ENCODE data around the gene PPP1R15B.

PPP1R15B gene

DNA sequence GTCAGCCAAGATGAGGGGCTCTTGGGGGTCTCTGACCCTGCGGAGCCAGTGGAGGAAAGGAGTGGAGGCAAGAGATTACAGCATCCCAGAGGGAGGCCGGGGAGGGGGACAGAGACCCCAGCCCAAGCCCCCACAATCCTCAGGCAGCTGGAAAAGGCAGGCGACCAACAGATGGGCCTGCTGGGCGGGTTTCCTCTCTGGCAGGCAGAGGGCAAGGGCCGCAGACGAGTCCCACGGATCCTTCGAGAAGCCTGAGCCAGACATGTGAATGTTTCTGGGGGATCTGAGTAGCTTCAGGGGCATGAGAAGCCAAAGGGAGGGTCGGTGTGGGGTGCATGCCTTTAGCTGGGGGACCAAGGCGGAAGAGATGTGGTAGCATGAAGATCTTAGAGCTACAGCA, 49.8 kb downstream of the PPP1R15B start:
- DNase-seq = no peak

DNA sequence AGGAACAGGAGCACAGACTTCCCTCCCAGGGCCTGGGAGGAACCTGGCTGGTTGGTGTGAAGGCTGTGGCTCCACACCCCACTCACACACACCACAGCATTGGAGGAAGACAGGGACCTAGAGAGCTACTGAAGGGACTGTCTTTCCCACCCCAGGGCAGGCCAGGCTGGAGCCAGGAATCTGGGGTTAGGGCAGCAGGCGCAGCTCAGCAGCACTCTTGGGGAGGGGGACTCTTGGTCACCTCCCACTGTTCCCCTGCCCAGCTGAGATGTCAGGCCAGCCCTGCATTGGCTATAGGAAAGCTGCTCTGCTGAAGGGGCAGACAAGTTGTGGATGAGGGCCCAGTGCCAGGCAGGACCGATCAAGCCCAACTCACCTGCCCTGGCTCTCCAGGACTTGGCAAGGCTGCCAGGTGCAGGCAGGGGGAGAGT, 50.3 kb downstream of the PPP1R15B start:
- no peak for DNase-seq

GRCh38 chr1:204360314-204360713, 51.3 kb downstream of the PPP1R15B start:
- DNase-seq = no peak

DNA sequence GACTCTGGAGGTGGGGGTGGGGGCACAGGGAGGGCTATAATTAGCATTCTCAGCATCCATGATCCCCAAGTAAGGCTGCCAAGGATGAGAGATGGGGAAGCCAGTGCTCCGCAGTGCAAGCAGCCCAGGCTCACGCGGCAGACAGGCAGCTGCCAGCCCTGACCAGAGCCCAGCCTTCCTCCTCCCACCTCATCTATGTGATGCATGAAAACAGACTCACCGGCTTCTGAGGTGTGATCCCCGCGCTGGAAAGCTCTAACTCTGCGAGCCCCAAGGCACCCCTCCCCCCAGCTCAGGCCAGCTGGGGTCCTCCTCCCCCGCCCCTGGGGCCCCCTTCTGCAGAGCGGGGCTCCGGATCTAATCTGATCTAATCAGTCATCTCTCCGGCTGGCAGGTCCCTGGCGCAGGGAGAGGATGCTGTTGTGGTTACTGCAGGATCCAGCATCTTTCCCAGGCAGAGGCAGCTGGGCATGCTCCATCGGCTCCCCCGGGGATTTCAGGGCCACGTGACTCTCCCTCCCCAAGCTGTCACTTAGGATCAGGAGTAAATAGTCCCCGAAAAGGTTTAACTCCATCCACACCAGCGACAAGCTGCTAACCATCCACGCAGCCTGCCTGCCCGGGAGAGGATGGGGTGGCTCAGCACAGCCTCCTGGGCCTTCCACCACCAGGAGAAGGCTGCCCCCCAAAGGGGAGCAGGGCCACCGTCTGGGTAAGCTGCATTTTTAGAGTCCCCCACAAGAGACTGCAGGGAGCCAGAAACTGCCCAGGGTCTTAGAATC, 52.0 kb downstream of the PPP1R15B start, which contains the start of gene PLEKHA6:
Gene PLEKHA6 (minus strand): TSS at position 456 of the 782 bp plus-strand sequence. CDS start 86,202 bp downstream, outside the sequence.
- DNase-seq = peak; percentile 99

GRCh38 chr1:204359131-204359473, 52.5 kb downstream of the PPP1R15B start:
- DNase-seq = no peak

GRCh38 chr1:204358605-204359004, 53.0 kb downstream of the PPP1R15B start:
- DNase-seq = peak; percentile 70

GRCh38 chr1:204357551-204358490, 53.8 kb downstream of the PPP1R15B start:
- peak; percentile 69 for DNase-seq

DNA sequence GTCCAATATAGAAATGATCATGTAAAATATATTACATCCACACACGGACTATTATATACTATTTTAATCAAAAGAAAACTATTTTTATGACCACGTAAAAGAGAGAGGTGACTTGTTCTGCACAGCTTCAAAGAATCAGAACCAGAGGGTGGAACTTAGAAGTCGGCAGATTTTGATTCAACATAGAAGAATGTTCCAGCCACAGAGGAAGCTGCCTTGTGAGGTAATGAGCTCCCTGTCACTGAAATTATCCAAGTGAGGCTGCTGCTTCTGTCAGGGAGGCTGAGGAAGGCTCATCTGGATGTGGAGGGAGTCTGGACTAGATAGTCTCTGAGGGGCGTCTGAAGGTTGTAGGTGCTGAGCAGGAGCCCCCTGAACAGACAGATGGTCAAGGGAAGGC, 54.6 kb downstream of the PPP1R15B start:
- no peak for DNase-seq

DNA sequence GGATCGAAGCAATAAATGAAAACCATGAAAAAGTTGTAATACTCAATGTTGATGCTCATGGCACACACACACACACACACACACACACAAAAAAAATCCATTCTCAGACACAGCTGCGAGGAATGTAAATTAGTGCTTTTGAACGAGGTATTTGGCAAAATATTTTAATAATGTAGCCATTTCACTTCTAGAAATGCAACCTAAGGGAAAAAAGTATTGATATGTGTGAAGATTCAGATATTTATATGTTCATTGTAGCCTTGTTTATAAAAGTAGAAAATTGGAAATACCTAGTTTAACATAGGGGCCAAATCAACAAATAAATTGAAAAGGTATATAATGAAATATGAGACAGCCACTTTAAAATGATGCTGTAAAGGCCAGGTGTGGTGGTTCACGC, 55.7 kb downstream of the PPP1R15B start:
- no peak for DNase-seq

GRCh38 chr1:204354579-204354978, 57.0 kb downstream of the PPP1R15B start:
- peak; percentile 80 for DNase-seq
